ENCODE results near the gene CEP55. TPM values are rescaled to one million over a fixed set of nuclear protein-coding genes. Genes with fewer than 3 reads are reported as not detected.

The CEP55 gene
- total RNA-seq, 4 donors from 2014 or later: 0.63 to 5.7 TPM; not detected in 2

DNA sequence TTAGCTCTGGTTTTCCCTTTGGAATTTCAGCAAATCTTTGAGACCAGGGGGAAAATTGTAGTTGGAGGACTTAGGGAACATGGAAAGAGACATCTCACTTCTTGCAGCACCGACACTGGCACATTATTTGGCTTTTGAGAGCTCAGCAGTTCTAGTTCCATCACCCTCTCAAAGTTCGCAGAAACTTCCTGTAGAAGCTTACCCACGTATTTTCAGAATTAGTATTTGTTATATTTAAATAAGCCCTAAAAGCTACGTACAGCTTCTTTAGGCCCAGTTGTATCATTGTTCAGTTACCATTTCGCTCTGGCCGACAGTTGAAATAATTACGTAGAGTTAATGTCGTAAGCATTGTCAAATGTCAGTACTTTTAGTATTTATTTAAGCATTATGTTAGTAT, 13.4 kb downstream of the CEP55 start:
- peaks cover 0 to 3% (median under 1%) of the 10 kb centered on the region in 4 donors for H3K4me1 ChIP-seq
- no peak overlapping the region for H3K4me3 ChIP-seq
- no peaks in the 10 kb centered on the region for H3K9me3 ChIP-seq
- no peak for TF ChIP-seq EP300 (IDR thresholded peaks at IDR 0.05)
- TF ChIP-seq, protein P1, sequence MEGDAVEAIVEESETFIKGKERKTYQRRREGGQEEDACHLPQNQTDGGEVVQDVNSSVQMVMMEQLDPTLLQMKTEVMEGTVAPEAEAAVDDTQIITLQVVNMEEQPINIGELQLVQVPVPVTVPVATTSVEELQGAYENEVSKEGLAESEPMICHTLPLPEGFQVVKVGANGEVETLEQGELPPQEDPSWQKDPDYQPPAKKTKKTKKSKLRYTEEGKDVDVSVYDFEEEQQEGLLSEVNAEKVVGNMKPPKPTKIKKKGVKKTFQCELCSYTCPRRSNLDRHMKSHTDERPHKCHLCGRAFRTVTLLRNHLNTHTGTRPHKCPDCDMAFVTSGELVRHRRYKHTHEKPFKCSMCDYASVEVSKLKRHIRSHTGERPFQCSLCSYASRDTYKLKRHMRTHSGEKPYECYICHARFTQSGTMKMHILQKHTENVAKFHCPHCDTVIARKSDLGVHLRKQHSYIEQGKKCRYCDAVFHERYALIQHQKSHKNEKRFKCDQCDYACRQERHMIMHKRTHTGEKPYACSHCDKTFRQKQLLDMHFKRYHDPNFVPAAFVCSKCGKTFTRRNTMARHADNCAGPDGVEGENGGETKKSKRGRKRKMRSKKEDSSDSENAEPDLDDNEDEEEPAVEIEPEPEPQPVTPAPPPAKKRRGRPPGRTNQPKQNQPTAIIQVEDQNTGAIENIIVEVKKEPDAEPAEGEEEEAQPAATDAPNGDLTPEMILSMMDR (IDR thresholded peaks at IDR 0.05): no peak
- no peak for TF ChIP-seq POLR2A (IDR thresholded peaks at IDR 0.05)
- 91 to 95% methylated on average over 8 of the region's 8 CpGs for WGBS, 2 donors
- H3K27me3 ChIP-seq: no peaks in the 10 kb centered on the region
- no peak overlapping the region for H3K27ac ChIP-seq
- DNase-seq (ENCODE audit: low spot score in 2 of 2): no peak
- H3K36me3 ChIP-seq: no peaks in the 10 kb centered on the region

DNA sequence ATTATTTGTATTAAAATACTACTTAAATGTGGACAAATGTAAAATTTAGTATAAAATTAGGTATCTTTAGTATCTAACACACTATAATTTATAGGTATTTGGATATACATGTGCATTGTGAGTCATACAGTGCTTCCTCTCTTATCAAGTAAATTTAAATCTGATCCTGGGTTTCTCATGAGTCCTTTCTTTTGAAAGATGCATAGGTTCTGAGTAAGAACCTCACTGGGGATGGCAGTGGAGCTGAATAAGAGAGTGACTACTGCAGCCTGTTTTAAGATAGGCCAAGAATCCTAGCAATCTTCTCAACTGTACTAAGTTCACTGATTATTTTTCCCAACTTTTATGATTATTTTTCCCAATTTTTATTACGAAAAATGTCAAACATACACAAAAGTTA, 16.2 kb downstream of the CEP55 start:
- TF ChIP-seq, protein P1 (IDR thresholded peaks at IDR 0.05): no peak
- no peak for TF ChIP-seq EP300 (IDR thresholded peaks at IDR 0.05)
- TF ChIP-seq POLR2A (IDR thresholded peaks at IDR 0.05): no peak
- DNase-seq (ENCODE audit: low spot score in 2 of 2): no peak
- Histone ChIP-seq H3K4me1 (peaks cover 0 to 21% (median 1%) of the 10 kb centered on the region in 4 donors), H3K9me3 (no peaks in the 10 kb centered on the region), H3K27ac (no peak overlapping the region), H3K27me3 (no peaks in the 10 kb centered on the region), H3K4me3 (no peak overlapping the region), H3K36me3 (no peaks in the 10 kb centered on the region)
- WGBS, 2 donors: 91% methylated on average over 1 of the region's 1 CpG

DNA sequence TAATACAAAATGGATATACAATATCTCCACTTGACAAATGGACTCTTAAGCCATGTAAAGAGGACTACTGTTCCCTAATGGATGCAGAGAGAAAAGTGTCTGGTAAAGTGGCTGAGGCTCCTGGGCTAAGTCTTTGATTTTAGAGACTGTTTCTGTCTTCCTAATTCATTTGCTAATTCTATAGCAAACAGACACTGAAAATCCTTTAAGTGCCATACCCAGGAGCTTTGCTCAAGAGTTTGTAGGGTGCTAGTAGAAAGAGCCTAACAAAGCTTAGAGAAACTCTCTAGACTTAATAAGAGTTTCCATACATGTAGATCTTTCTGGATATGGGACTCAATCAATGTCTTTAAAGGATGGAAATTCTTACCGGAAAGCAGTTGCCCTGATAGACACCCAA, 16.7 kb downstream of the CEP55 start:
- Histone ChIP-seq H3K4me3 (no peak overlapping the region), H3K9me3 (no peaks in the 10 kb centered on the region), H3K4me1 (peaks cover 0 to 21% (median 1%) of the 10 kb centered on the region in 4 donors), H3K27me3 (no peaks in the 10 kb centered on the region), H3K27ac (no peak overlapping the region), H3K36me3 (no peaks in the 10 kb centered on the region)
- WGBS, 2 donors: 67 to 90% methylated on average over 1 of the region's 1 CpG
- DNase-seq (ENCODE audit: low spot score in 2 of 2): no peak
- TF ChIP-seq POLR2A (IDR thresholded peaks at IDR 0.05) (no peak), EP300 (IDR thresholded peaks at IDR 0.05) (no peak)
- TF ChIP-seq, protein P1 (IDR thresholded peaks at IDR 0.05): no peak

DNA sequence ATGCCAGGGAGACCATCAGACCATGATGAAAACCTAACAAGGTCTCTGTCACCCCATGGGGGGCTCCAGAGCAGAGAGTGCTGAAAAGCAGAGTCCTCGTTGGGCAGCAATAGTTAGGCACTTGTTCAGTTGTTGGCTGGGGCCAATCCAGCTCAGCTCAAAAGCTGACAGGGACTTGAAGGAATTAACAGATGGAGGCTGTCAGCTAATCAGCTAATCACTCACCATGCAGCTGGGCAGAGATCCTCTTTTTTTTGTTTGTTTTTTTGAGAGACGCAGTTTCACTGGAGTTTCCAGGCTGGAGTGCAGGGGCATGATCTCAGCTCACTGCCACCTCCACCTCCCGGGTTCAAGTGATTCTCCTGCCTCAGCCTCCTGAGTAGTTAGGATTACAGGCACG, 18.1 kb downstream of the CEP55 start:
- H3K27ac ChIP-seq: peak overlapping the region in 3 of 4 donors; percentile 19 to 79 (median 77)
- no peak overlapping the region for H3K4me3 ChIP-seq
- 75 to 83% methylated on average over 4 of the region's 4 CpGs for WGBS, 2 donors
- no peaks in the 10 kb centered on the region for H3K9me3 ChIP-seq
- DNase-seq (ENCODE audit: low spot score in 2 of 2): no peak
- peaks cover 0 to 21% (median 1%) of the 10 kb centered on the region in 4 donors for H3K4me1 ChIP-seq
- no peaks in the 10 kb centered on the region for H3K27me3 ChIP-seq
- no peaks in the 10 kb centered on the region for H3K36me3 ChIP-seq
- TF ChIP-seq EP300 (IDR thresholded peaks at IDR 0.05) (no peak), POLR2A (IDR thresholded peaks at IDR 0.05) (no peak)

DNA sequence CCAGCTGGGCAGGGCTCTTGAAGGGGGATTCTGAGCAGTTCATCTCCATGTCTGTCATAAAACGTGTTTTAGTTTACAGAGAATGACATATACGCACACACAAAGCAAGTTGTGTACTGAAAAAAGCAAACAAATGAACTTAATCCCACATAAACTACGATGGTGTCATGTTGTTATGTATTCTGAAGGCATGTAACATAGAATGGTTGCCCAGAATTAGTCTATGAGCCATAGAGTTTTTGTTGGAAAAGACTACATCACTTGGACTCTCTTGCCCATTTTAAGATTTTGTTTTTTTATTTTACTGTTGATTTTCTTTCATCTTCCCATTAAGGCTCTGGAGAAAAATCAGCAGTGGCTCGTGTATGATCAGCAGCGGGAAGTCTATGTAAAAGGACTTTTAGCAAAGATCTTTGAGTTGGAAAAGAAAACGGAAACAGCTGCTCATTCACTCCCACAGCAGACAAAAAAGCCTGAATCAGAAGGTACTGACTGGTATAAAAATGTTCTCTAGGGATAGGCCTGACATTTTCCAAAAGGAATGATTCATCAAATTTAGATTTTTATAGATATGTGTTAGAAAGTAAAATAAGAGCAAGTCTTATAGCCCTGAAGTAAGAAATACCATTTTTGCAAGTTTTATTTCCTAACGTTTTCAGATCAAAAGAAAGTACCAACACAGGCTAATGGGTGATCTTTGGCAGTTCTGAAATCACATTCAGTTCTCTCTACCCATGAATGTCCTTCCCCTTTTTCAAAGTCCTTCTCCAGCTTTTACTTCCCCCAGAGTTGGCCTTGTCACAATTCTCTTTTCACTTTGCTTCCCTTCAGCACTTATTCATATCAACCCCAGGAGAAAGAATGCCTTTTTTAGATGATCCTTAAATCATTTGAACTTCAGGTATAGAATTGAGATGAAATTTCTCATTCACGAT, 18.9 kb downstream of the CEP55 start:
- no peaks in the 10 kb centered on the region for H3K36me3 ChIP-seq
- TF ChIP-seq, protein P1 (IDR thresholded peaks at IDR 0.05): no peak
- TF ChIP-seq POLR2A (IDR thresholded peaks at IDR 0.05) (no peak), EP300 (IDR thresholded peaks at IDR 0.05) (no peak)
- DNase-seq (ENCODE audit: low spot score in 2 of 2): no peak
- H3K27me3 ChIP-seq: no peaks in the 10 kb centered on the region
- 46 to 54% methylated on average over 8 of the region's 8 CpGs for WGBS, 2 donors
- peak overlapping the region in 3 of 4 donors; percentile 19 to 79 (median 77) for H3K27ac ChIP-seq
- H3K4me1 ChIP-seq: peaks cover 0 to 21% (median 1%) of the 10 kb centered on the region in 4 donors
- no peak overlapping the region for H3K4me3 ChIP-seq
- no peaks in the 10 kb centered on the region for H3K9me3 ChIP-seq
